Activated T-cell treated with anti-CD3 and anti-CD28 coated beads, Interleukin-2, amount 50 U/mL, for 4 hours (primary cell): ENCODE results near the gene NUP93. TPM values are rescaled to one million over a fixed set of nuclear protein-coding genes. Genes with fewer than 3 reads are reported as not detected.
A peak's percentile ranks its signal among the peaks of the same experiment; 100 is the strongest.

Experiments
- ATAC-seq, 2 donors: fragments of 200-7000 bp; cut with Tn5 transposase; one replicate each; pipeline ENCODE4 v1.10.0; 2021
- DNase-seq: peaks from one replicate; pipeline ENCODE4 v3.0.0-alpha.2; 2020
- H3K27me3 Mint-ChIP-seq: one replicate; pipeline ENCODE4 v1.8.0; 2021; ENCODE audit warnings: low read depth, mixed read lengths
- H3K36me3 Mint-ChIP-seq: one replicate; pipeline ENCODE4 v1.8.0; 2022; ENCODE audit warnings: mixed read lengths; ENCODE audit not compliant: insufficient read depth
- H3K4me1 Mint-ChIP-seq: one replicate; pipeline ENCODE4 v1.8.0; 2021; ENCODE audit warnings: low read depth, mixed read lengths
- H3K4me3 Mint-ChIP-seq: one replicate; pipeline ENCODE4 v1.8.0; 2021; ENCODE audit warnings: mild to moderate bottlenecking, moderate library complexity, mixed read lengths
- H3K9me3 Mint-ChIP-seq: one replicate; pipeline ENCODE4 v1.8.0; 2021; ENCODE audit warnings: mixed read lengths
- total RNA-seq, 3 donors: library from RNA; stranded (reverse); gene quantifications; one replicate each; pipeline ENCODE4 v1.2.1, GENCODE V29; 2021

Gene NUP93
- total RNA-seq, 3 donors from 2014 or later = 178 to 195 (median 181) TPM

GRCh38 chr16:56817056-56817455, 87.1 kb downstream of the NUP93 start:
- DNase-seq (no peak), ATAC-seq (no peak)
- Mint-ChIP-seq H3K9me3 (no peaks in the 10 kb centered on the region), H3K27me3 (no peaks in the 10 kb centered on the region), H3K4me1 (no peaks in the 10 kb centered on the region), H3K4me3 (no peak overlapping the region), H3K36me3 (peaks cover 19% of the 10 kb centered on the region)

GRCh38 chr16:56817938-56818337, 88.0 kb downstream of the NUP93 start:
- peaks cover 20% of the 10 kb centered on the region for H3K36me3 Mint-ChIP-seq
- no peaks in the 10 kb centered on the region for H3K27me3 Mint-ChIP-seq
- no peaks in the 10 kb centered on the region for H3K9me3 Mint-ChIP-seq
- H3K4me3 Mint-ChIP-seq = no peak overlapping the region
- no peaks in the 10 kb centered on the region for H3K4me1 Mint-ChIP-seq
- ATAC-seq (no peak), DNase-seq (no peak)

- ATAC-seq (no peak), DNase-seq (no peak)
- no peaks in the 10 kb centered on the region for H3K4me1 Mint-ChIP-seq
- no peak overlapping the region for H3K4me3 Mint-ChIP-seq
- peaks cover 28% of the 10 kb centered on the region for H3K36me3 Mint-ChIP-seq
- H3K27me3 Mint-ChIP-seq = no peaks in the 10 kb centered on the region
- no peaks in the 10 kb centered on the region for H3K9me3 Mint-ChIP-seq
Measured at GRCh38 chr16:56823081-56823733, 93.3 kb downstream of the NUP93 start.

- no peak for ATAC-seq
- peaks cover 31% of the 10 kb centered on the region for H3K36me3 Mint-ChIP-seq
- no peak overlapping the region for H3K4me3 Mint-ChIP-seq
- H3K27me3 Mint-ChIP-seq = no peaks in the 10 kb centered on the region
- no peaks in the 10 kb centered on the region for H3K9me3 Mint-ChIP-seq
- DNase-seq = no peak
- no peaks in the 10 kb centered on the region for H3K4me1 Mint-ChIP-seq
Measured at GRCh38 chr16:56824331-56824730, 94.4 kb downstream of the NUP93 start.

GRCh38 chr16:56824804-56825203, 94.9 kb downstream of the NUP93 start:
- ATAC-seq = no peak

GRCh38 chr16:56825826-56826225, 95.9 kb downstream of the NUP93 start:
- no peaks in the 10 kb centered on the region for H3K4me1 Mint-ChIP-seq
- peaks cover 35% of the 10 kb centered on the region for H3K36me3 Mint-ChIP-seq
- DNase-seq = no peak
- no peaks in the 10 kb centered on the region for H3K9me3 Mint-ChIP-seq
- H3K27me3 Mint-ChIP-seq = no peaks in the 10 kb centered on the region
- H3K4me3 Mint-ChIP-seq = no peak overlapping the region
- no peak for ATAC-seq

More at GRCh38 chr16:56824804-56825203, 94.9 kb downstream of the NUP93 start:
- Mint-ChIP-seq H3K36me3 (peaks cover 33% of the 10 kb centered on the region), H3K4me3 (no peak overlapping the region), H3K4me1 (no peaks in the 10 kb centered on the region), H3K27me3 (no peaks in the 10 kb centered on the region), H3K9me3 (no peaks in the 10 kb centered on the region)
- no peak for DNase-seq

- no peaks in the 10 kb centered on the region for H3K27me3 Mint-ChIP-seq
- peaks cover 46% of the 10 kb centered on the region for H3K36me3 Mint-ChIP-seq
- no peak overlapping the region for H3K4me3 Mint-ChIP-seq
- DNase-seq = no peak
- no peaks in the 10 kb centered on the region for H3K4me1 Mint-ChIP-seq
- no peak for ATAC-seq
- no peaks in the 10 kb centered on the region for H3K9me3 Mint-ChIP-seq
Measured at GRCh38 chr16:56828647-56829046, 98.7 kb downstream of the NUP93 start.

GRCh38 chr16:56830669-56831068, 100.7 kb downstream of the NUP93 start:
- ATAC-seq (no peak), DNase-seq (no peak)

GRCh38 chr16:56832768-56833167, 102.8 kb downstream of the NUP93 start:
- DNase-seq (no peak), ATAC-seq (peak in 1 of 2 donors; percentile 10)
- Mint-ChIP-seq H3K27me3 (no peaks in the 10 kb centered on the region), H3K9me3 (no peaks in the 10 kb centered on the region), H3K36me3 (peaks cover 62% of the 10 kb centered on the region), H3K4me1 (peaks cover under 1% of the 10 kb centered on the region), H3K4me3 (no peak overlapping the region)

More at GRCh38 chr16:56830669-56831068, 100.7 kb downstream of the NUP93 start:
- no peak overlapping the region for H3K4me3 Mint-ChIP-seq
- H3K4me1 Mint-ChIP-seq = no peaks in the 10 kb centered on the region
- H3K9me3 Mint-ChIP-seq = no peaks in the 10 kb centered on the region
- H3K27me3 Mint-ChIP-seq = no peaks in the 10 kb centered on the region
- H3K36me3 Mint-ChIP-seq = peaks cover 54% of the 10 kb centered on the region

GRCh38 chr16:56833243-56833970, 103.5 kb downstream of the NUP93 start:
- Mint-ChIP-seq H3K36me3 (peaks cover 68% of the 10 kb centered on the region), H3K27me3 (no peaks in the 10 kb centered on the region), H3K9me3 (no peaks in the 10 kb centered on the region), H3K4me1 (peaks cover 7% of the 10 kb centered on the region), H3K4me3 (no peak overlapping the region)
- ATAC-seq (no peak), DNase-seq (no peak)

GRCh38 chr16:56835320-56835719, 105.4 kb downstream of the NUP93 start:
- DNase-seq = no peak
- H3K4me1 Mint-ChIP-seq = peaks cover 14% of the 10 kb centered on the region
- peaks cover 73% of the 10 kb centered on the region for H3K36me3 Mint-ChIP-seq

GRCh38 chr16:56836410-56837230, 106.7 kb downstream of the NUP93 start:
- Mint-ChIP-seq H3K27me3 (no peaks in the 10 kb centered on the region), H3K36me3 (peaks cover 78% of the 10 kb centered on the region)

More at GRCh38 chr16:56835320-56835719, 105.4 kb downstream of the NUP93 start:
- Mint-ChIP-seq H3K27me3 (no peaks in the 10 kb centered on the region), H3K9me3 (no peaks in the 10 kb centered on the region), H3K4me3 (no peak overlapping the region)
- no peak for ATAC-seq

GRCh38 chr16:56838622-56839337, 108.9 kb downstream of the NUP93 start:
- Mint-ChIP-seq H3K4me3 (no peak overlapping the region), H3K9me3 (no peaks in the 10 kb centered on the region), H3K4me1 (peaks cover 14% of the 10 kb centered on the region), H3K27me3 (no peaks in the 10 kb centered on the region), H3K36me3 (peaks cover 72% of the 10 kb centered on the region)
- no peak for DNase-seq
- ATAC-seq = no peak

More at GRCh38 chr16:56836410-56837230, 106.7 kb downstream of the NUP93 start:
- DNase-seq = no peak
- no peak for ATAC-seq
- H3K9me3 Mint-ChIP-seq = no peaks in the 10 kb centered on the region
- no peak overlapping the region for H3K4me3 Mint-ChIP-seq
- peaks cover 14% of the 10 kb centered on the region for H3K4me1 Mint-ChIP-seq

- Mint-ChIP-seq H3K4me1 (peaks cover 14% of the 10 kb centered on the region), H3K27me3 (no peaks in the 10 kb centered on the region), H3K4me3 (no peak overlapping the region), H3K9me3 (no peaks in the 10 kb centered on the region), H3K36me3 (peaks cover 75% of the 10 kb centered on the region)
- ATAC-seq (no peak), DNase-seq (no peak)
Measured at GRCh38 chr16:56841233-56841632, 111.3 kb downstream of the NUP93 start.
